GOT3 (cell line): ENCODE data around the gene PDE6D.
"Not testable (repeated sequence)": the region's sequence is repeated elsewhere in the genome, so short reads cannot be mapped to it uniquely, and the experiment has no call there.

Experiments used
- DNase-seq: peaks from one replicate; lab custom pipeline; 2025; ENCODE audit warnings: mixed read lengths; lab: John Stamatoyannopoulos, UW

The PDE6D gene

DNA sequence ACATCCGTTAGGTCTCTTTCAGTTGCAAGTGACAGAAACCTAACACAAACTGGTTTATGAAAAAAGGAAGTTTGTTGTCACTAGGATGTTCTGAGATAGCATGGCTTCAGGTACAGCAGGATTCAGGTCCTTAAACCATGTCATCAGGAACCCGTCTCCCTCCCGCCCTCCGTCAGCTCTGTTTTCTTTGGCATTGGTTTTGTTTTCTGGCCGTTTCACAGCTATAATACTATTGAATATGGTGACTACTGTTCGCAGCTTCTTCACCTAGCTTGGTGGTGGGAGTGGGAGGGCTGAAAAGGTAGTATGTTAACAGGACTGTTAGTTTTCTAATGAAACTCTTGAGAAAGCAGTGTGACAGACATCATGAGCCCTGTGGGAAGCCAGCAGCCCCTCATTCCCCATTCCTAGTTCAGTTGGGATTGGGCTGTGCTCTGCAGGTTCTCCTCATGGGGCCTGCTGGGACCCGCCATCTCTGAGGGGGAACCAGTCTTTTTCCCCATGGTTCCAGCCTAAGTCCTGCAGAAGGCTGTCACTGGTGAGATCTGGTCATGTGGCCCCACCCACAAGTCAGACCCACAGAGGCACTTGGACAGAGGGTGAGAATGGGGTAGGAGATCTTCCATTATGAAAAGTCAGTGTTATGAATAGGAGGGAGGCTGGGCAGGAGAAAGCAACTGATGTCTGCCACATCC lies 60.6 kb downstream of the PDE6D start:
- DNase-seq: no peak

DNA sequence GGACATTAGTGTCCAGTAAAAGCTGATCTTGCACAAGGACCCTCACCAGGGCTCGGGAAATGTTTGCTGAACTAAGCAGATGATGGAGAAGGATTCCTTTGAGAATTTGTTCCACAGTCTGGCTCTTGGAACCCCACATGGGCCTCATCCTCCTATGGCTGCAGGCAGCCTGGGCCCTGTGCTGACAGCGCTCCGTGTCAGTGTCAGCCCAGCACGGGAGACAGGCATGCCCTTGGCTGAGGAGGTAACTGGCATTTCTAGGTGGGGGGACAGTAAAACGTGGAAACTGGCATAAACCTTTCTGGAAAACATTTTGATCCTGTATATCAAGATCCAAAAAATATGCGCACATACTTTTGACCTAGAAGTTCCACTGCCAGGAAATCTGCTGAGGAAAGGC lies 62.3 kb downstream of the PDE6D start:
- DNase-seq: no peak

DNA sequence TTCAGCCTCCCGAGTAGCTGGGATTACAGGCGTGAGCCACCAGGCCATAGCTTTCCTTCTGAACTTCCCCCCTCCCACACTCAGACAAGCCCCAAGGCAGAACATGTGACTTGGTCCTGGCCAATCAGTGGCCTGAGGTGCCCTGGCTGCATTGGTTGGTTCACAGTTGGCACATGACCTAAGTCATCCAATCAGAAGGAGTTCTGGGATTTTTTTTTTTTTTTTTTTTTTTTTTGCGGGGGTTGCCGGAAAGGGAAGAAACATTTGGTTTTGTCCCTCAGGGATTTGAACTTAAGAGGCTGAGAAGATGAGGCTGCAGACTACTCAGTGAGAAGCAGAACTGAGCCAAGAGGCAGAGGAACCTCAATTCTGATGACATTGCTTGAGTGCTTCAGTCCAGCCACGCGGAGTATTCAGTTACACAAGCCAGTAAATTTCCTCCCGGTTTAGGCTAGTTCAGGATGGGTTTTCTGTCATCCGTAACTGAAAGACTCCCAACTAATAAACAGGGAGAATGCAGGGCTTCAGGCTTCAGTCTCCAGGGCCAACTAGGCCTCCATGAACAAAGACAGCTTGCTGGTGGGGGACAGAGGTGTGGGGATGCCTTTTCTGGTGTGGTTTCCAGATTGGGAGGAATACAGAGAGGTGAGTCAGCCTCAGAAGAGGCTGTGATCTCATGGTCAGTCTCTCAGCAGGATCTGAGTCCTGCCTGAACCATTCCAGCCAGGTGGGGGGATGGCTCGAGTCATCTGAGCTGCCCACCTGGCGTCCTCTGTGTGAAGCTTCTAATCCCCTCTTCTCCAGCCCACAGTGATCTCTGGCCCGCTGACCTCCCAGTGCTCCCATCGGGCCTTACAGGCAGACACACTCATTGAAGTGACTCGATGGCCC lies 63.6 kb downstream of the PDE6D start:
- no peak for DNase-seq

DNA sequence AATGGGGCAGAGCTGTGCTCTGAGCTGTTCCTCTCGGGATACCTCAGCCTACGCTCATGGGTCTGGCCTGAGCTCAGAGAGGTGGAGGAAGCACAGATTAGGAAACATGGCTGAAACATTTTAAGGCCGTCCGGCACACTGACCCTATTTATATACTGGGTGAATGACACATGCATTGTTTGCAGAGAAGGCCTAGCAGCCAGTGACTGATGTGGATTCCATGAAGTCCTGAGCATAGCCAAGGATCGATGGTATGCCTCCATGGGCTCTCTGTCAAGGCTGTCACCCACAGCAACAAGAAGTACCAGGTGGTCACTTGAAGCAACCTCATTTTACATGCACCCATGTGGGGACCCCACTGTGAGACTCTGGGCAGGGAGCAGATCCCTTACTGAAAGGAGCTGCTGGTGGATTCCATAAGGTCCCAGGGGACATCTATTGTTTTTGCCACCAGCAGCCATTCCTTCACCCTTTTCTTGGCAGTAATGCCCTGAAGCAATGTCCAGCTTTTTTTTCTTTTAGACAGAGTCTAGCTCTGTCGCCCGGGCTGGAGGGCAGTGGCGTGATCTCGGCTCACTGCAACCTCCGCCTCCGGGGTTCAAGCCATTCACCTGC lies 64.3 kb downstream of the PDE6D start:
- DNase-seq: no peak

DNA sequence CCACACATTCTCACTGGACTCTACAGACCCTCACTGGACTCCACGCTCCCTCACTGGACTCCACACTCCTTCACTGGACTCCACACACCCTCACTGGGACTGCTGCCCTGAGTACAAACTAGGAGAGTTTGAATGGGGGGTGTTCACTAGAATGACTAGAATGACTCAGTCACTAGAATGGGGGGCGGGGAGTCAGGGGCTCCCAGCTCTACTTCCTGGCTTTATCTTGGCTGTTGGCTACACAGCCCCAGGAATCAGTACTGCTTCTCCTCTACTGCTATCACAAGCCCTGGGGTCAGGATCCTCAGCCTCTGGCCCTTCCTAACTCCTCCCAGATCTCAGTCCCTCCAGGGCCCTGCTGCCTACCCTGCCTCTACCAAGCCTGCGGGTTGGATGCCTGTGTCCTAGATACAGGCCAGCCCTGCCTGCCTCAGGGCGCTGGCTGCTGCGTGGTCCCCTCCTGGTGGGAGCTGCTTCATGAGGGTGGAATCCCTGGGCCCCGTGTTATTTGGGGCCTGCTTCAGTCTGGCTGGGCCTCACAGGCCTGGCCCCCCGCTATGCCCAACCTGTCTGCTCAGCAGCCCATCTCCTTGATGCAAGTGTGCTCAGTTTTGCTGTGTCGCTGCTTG lies 65.0 kb downstream of the PDE6D start:
- no peak for DNase-seq

DNA sequence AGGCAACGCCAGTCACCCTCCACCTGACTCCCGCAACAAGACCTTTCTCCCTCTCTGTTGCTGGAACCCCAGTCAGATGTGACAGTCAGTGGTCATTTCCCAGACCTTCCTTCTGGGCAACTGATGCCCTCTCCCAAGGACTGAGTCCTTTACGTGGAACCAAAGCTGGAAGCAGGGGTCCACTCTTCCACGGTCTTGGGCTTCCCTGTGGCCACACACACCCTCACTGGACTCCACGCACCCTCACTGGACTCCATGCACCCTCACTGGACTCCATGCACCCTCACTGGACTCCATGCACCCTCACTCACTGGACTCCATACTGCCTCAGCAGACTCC lies 65.6 kb downstream of the PDE6D start:
- no peak for DNase-seq

DNA sequence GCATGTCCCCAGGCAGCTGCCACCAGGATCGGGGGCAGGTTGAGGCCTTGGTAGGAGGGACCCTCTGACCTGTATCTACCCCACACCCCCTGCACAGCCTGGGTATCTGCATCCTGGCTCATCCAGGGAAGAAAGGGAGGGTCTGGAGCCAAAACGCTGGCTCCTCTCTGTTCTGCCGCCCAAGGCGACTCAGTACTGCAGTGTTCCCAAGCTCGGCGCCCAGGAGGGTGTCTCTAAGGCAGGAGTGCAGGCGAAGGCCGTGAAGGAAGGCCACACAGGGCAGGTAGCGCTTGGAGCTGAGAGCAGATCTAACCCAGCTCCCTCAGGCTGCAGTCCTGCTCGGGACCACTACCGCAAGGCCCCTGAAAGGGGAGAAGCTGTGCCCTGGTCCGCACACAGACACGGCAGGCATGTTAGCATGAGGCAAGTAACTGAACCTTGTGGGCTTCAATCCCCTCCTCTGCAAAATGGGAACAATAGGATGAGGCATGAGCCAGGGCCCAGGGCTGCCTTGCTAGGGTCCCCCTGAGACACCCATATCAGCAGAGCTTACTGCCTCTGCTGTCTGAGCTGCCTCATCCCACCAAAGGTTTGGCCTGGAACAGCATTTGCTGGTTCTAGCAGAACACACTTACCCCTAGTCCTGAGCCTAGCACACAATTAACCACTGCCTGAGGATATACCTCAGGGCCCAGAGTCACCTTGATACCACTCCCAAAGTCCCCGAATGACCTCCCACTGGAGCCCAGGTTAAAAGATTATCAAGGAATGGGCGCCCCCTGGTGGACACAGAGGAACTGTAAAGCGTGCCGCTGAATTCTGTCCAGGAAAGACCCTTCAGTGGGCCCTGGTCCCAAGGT lies 66.2 kb downstream of the PDE6D start:
- no peak for DNase-seq

DNA sequence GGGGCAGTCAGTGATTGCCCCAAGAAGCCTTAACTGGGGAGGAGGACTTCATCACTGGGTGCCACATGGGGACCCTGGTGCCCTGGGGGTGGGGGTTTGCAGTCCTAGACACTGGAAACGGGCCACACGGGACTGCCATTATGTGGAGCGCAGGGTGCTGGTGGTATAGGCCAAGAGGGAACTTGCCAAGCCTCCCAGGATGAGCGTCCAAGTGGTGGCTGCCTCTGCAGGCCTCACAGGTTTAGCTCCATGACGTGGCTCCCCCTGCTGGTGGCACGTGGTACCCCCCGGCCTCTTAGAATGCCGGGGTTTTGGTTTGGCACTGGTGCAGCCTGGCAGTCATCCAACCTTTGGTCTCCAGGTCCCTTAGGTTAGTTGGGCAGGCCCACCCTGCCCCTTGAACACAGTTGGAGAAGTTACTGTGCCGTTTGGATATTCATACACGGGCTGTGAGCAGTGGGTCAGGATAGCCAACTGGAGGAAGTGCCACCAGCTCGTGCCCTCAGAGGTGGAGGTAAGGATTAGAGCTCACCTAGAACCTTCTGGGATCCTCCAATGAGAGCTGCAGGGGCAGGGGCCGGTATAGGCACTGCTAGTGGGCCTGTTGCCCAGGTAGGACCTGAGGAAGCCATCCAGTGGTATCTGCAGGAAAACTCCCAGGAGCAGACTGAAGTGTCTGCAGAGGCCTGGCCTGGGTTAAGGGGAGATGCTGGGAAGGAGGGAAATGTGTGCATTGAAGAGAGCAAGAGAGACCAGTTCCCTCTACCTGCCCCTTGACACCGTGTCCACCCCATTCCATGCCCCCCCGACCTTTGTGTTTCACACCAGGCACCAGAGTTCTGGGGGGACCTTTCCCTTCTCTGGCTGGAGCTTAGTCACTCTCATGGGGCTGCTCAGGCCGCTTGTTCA lies 67.1 kb downstream of the PDE6D start:
- DNase-seq: peak; percentile 61

DNA sequence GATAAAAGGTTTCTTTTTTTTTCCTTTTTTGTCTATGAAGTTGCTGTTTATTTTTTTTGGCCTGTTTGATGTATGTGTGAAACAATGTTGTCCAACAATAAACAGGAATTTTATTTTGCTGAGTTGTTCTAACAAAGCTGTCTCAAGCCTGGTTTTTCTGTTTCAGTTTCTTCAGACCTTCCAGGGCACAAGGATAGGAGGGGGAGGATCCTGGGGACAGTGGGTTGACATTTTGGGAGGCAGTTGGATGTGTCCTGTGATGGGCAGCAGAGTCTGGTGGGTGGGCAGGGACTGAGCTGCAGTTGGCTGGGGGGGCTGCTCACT lies 67.7 kb downstream of the PDE6D start:
- not testable (repeated sequence) for DNase-seq

GRCh38 chr2:231712451-231713021 lies 68.5 kb downstream of the PDE6D start:
- not testable (repeated sequence) for DNase-seq

DNA sequence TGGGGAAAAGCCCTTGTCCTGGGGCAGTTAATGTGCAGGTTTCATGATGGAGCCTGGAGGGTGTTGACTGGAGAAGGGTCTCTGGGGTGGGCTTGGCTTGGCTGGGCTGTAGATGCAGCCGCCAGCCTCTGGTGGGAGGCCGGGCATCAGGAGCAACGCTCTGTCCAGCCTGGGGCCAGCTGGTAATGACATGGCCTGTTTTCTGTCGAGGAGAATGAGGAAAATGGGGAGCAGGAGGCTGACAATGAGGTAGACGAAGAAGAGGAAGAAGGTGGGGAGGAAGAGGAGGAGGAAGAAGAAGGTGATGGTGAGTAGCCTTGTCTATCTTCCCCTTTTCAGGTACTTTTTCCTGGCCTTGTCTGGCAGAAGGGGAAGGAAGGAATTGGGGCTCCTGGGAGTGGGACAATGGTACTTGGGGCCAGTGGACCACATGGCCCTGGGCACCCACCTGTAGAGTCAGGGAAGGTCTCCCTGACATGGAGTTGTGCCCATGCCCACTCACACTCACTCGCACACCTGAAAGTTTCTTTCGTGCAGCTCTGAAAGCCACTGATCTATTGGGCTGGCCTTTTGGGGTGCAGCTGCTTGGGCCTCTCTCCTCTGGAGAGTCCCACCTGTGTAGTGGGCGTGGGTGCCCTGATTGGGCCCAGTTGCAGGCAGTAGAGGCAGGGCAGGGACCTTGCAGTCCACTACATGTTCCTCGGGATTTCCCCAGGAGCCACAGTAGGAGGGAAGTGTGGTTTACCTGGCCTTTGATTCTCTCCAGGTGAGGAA lies 69.2 kb downstream of the PDE6D start:
- DNase-seq: no peak

DNA sequence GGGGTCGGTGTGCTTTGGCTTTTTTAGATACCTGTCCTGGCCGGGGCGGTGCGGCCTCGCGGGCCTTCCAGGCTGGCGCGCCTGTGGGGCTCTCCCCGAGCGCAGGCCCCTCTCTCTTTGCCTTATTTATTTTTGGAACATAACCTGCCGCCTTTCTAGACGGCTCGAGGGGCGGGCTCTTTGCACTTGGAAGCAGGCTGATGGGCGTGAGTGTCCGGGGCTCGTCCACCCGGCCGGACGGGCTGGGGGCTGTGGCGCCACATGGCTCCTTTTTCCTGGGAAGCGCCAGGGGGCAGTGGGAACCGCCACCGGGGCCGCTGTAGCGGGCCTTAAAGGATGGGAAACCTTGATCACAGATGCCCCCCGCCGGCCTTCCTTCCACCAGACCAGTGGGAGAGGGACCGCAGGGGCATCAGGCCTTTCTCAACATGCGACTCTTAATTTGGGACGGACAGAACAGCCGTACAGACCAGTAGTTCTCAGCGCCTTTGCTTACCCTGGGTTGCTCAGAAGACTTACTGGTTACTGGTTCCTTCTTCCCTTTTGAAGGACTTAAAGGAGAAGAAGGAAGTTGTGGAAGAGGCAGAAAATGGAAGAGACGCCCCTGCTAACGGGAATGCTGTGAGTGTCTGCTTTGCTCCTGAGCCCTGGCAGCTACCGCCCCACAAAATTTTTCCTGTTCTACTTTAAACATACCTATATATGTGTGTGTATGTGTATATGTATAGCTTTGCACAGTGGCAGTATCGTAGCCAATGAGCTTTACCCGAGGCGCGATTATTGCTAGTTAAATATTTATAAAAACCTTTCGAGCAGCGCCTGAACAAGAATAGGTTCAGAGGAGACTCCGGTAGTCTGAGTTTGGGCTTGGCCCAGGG lies 70.0 kb downstream of the PDE6D start:
- no peak for DNase-seq

- DNase-seq: peak; percentile 67
Observed at GRCh38 chr2:231709981-231710798, 70.9 kb downstream of the PDE6D start.

- DNase-seq: no peak
Observed at GRCh38 chr2:231709636-231709980, 71.5 kb downstream of the PDE6D start.

- DNase-seq: peak; percentile 77
Observed at GRCh38 chr2:231708773-231709635, 72.1 kb downstream of the PDE6D start.

GRCh38 chr2:231707927-231708772 lies 72.9 kb downstream of the PDE6D start, which contains the start of gene PTMA:
TSS of gene PTMA (plus strand) at chr2:231708525. CDS start at chr2:231708707, 182 bp downstream.
- peak; percentile 97 for DNase-seq
